ENCODE data around the gene SLC38A3.

SLC38A3 gene

DNA sequence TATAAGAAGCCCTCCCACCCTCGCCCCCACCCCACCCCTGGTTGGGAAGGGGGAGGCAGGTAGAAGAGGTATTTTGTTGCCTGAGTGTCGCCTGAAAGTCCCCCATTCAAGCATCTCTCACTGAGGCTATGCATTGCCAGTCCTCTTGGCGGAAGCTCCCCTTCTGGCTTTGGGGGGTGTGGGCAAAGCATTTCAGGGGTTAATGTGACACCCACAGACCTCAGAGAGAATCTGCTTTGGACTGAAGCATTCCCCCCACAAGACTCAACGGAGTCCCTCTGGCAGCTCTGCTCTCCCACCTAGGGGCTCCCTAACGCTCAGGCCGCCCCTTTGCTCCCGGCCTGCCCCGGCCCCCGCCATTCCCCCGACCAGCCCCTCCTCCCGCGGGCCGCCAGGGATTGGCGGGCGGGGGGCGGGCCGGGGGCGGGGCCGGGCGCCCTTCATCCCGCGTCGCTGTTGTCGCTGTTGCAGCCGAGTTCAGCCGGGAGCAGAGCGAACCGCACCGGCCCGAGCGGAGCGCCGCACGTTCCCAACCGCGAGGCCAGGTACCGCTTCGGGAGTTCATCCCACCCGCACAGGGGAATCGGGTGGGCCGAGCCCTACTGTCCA, at the start of gene SLC38A3:
Gene SLC38A3, plus strand, starts transcription at position 468 of the 609 bp plus-strand sequence. CDS start 8,929 bp downstream, outside the sequence.
- DNase-seq, result no peak

- DNase-seq, result peak; percentile 58
Observed at GRCh38 chr3:50155491-50155878, 49.6 kb upstream of the SLC38A3 start.

DNA sequence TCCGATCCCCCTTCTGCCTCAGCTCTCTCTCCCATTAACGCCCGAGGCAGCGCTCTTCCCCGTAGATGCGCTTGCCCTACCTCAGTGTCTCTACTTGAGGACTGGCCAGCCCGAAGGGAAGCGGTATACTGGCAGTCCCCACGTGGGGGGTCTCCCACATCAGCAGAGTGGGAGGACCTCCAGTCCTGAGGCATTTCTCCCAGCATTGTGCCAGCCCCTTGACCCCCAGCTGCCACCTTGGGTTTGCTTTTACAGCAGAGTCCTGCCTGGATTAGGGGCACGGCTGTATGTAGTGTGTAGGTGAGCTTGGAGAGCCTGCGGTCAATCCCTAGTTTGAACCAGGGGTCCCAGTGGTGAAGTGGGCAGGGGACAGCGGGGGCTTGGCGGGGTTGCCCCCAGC, 49.2 kb upstream of the SLC38A3 start:
- DNase-seq, result peak; percentile 60

GRCh38 chr3:50156549-50157493, 48.2 kb upstream of the SLC38A3 start:
- no peak for DNase-seq

DNA sequence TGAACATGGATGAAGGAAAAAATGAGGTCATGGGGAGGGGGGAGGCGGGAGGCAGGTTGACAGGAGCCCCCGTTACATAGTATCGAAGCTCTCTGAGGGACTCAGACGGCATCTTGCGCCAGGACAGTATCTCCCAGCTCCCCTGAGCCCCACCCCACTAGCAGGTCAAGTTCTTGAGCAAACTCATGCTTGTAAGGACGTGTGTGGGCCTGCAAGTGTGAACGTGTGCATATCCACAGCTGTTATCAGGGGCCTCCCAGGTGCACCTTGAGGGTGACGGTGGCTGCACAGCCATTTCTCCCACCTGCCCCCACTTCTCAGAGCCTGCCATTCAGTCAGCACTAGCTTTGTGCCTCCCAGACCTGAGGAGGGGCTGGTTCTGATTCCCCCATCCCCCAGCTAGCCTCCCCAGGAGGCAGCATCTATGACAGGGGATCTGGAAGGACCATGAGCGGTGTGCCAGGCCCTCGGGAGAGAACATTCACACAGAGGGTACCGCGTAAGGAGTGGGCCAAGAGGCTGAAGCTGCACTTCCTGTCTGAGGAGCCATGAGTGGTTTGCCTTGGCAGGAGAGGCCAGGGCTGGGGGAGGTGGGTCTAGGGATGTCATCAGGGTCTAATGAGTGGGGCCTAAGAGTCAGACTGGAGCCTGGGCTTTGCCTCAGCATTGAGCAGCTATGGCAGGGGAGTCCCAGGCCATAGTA, 47.1 kb upstream of the SLC38A3 start:
- DNase-seq, result no peak

- no peak for DNase-seq
Observed at GRCh38 chr3:50158530-50159146, 46.4 kb upstream of the SLC38A3 start.

DNA sequence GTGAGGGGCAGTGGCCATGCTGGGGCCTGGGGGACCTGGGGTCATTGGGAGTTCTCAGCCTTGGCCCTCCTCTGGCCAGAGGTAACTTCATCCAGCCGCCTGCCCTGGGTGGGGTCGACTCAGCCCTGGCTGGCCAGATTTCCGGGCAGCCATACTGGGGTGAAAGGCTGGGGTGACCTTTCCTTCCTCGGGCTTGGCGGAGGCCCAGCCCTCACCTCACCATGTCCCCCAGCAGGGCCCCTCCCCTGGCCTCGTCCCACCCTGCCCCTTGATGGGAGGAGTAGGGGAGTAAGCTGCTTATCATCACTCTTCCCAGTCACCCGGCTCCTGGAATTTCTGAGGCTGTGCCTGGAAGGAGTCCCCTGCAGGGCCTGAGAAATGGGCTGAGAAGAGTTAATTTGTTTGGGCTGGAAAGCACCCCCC, 44.5 kb upstream of the SLC38A3 start:
- DNase-seq, result no peak

DNA sequence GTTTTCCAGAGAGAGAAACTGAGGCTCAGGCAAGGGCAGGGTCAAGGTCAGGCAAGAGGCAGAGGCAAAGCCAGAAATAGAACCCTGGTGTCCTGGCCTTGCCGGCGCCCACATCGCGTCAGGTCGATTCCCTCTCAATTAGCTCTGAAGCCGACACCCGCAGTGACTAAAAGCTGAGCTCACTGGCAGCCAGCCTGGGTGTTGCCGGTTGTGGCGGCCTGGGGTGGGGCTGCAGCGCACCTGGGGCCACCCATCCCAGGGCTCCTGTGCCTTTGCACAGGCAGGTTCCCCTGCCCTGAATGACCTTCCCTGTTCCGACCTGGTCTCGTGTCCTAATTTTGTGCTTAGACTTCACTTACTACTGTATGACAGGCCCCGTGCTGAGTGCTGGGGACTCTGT, 43.8 kb upstream of the SLC38A3 start:
- DNase-seq, result no peak

DNA sequence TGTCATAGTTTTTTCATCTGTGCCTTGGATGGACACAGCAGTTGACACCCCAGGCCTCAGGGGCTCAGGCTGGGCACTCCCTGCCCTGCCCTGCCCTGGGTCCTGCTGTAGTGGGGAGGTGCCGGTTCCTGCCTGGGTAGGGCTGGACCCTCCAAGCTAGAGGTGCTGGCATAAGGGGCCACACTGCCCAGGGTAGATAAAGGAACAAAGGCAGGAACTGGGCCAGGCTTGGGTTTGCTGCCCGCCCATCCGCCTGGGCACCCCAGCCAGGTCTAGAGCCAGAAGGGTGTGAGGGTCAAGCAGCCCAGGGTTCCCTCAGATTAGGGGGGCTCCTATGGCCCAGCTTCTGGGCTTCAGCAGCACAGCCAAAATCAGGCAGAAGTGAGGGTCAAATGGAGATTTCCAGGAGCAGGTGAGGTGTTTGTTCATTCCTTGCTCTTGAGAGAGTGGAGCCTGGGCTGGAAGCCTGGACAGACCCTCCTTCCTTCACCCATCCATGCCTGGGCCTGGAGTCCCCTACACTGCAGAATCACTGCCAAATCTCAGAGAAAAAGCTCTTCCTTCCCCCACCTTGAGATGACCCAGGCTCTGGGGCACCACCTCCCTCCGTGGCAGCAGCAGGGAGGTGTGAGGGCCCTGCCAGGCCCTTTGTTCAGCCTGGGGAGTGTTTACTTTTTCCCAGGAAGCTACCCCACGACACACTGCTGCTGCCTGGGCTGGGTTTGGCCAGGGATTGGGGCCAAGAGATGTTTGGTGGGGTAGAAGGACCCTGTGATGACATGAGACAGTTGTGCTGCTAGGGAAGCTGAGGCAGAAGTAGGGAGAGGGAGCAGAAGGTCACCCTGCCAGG, 42.8 kb upstream of the SLC38A3 start:
- DNase-seq, result no peak

DNA sequence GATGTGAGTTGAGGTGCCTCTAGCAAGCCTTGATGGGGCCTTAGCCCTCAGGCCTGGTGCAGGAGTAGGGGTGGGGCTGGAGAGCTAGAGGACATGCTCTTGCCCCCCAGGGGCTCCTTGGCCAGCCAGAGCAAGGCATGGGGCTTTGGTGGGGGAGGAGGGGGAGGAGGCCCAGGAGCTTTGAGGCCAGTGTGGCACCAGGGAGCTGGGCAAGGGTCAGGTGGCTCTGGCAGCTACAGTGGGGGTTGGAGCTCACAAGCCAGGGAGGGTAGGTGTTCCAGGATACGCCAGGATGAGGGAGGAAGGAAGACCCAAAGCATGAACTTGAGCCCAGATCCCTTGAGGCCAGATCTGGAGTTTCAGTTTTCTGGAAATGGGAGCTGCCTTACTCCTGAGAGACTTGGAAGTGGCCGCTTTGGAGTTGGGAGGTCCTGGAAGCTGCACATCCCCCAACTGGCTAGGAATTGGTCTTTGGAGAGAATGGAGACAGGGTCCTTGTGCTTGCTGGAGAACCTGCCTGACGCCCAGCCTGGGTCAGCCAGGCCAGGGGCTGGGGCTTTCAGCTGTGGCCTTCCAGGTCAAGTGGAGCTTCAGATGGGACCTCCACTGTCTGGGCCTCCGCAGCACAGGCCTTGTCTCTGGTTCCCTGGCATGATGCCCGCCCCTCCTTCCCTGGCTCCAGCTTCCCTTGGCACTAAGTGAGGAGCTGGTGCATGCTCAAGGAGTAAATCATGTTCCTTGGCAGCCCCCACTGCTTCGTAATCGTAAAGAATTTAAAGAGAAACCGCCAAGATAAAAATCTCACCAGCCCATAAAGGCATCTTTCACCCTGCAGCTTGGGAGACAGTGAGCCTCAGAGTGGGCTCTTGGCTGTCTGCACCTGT, 41.3 kb upstream of the SLC38A3 start:
- no peak for DNase-seq

- DNase-seq, result no peak
Observed at GRCh38 chr3:50164481-50164880, 40.6 kb upstream of the SLC38A3 start.

- no peak for DNase-seq
Observed at GRCh38 chr3:50164984-50165909, 39.8 kb upstream of the SLC38A3 start.

DNA sequence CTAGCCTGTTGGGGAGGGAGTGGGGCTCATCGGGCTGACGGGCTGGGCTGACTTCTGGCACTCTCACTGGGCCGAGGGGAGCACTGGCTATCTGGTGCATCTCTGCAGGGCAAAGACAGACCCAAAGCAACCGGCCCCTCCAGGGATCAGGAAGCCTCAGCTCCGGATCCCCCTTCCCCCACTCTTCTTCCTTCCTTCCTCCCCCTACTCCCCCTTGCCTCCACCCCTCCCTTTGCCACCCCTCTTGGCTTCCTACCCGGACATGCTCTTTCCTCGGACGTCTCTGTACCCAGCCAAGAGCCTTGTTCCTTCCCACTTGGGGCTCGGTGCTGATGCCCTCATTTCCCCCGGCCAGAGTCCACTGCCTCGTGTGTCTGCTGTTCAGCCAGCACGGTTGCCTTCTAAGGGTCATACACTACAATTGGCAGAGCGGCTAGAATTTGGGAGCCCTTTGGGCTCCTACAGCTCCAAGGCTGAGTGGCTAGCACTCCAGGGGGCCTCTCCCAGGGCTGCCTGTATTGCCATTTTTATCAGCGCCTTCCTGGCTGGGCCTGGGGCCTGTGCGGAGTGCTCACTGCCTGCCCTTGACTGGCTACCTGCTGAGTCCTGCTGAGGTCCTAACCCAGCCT, 39.0 kb upstream of the SLC38A3 start:
- DNase-seq, result no peak

DNA sequence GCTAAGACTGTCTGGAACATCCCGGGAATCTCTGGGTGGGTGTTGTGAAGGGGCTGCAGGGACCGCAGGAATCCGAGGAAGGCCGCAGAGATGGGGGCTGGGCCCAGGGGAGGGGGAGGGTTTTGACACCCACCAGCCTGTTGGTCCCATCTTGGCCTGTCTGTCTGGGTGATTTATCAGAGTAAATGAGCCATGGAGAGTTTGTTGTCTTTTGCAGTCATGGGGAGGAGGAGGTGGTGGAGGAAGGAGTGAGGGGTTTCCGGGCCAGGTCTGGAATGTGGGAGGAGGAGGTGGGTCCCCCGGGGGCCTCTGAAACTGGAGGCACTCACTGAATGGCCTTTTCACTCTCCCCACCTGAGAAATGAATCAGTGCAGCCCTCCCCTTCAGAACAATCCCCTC, 38.5 kb upstream of the SLC38A3 start:
- DNase-seq, result no peak

DNA sequence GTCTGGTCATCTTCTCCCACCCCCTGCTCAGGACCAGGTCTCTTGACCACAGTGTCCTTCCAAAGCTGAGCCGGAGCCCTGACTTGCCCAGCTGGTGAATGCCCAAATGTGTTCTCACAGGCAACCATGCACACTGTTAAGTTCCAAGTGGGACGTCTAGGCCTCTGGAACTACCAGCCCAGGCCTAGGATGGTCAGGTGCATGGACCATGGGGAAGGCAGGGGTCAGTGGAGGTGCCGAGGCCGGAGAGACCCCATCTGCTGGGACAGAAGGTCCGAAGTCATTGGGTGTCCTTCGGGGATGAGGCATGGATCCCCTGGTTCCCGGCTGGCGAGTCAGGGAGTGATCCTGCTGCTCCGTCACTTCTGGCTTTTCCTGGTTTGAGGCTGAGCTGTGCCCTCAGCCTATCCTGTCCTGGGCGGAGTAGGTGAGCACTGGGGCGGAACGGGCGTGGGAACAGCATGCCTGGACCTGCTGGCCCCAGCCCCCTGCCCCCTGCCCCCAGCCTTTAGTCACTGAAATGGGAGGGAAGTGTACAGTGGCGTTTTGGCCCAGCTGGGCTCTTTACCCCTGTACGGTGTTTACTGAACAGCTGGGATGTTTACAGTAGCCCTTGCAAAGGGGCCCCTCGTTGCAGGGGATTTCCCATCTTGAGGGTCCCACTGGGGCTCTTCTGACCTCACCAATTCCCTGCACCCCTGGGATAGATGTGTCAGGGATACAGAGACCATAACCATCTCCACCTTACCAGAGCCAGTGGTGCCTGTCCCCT, 37.8 kb upstream of the SLC38A3 start:
- no peak for DNase-seq

DNA sequence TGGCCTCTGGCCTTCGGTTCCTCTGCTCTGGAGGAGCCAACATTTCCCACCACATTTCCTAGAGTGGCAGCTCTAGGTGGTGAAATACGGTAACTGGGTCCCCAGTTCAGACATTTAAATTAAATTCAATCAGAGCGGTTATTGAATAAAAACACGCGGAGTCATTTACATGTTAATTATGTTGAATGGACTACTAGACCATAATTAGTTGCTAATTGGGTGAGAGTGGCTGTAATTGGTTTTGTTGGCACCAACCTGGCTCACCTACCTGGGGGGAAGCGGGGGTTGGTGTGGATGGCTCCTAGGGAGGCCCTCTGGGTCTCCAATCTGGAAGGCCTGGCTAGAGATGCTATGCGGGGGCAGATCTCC, 37.2 kb upstream of the SLC38A3 start:
- no peak for DNase-seq

DNA sequence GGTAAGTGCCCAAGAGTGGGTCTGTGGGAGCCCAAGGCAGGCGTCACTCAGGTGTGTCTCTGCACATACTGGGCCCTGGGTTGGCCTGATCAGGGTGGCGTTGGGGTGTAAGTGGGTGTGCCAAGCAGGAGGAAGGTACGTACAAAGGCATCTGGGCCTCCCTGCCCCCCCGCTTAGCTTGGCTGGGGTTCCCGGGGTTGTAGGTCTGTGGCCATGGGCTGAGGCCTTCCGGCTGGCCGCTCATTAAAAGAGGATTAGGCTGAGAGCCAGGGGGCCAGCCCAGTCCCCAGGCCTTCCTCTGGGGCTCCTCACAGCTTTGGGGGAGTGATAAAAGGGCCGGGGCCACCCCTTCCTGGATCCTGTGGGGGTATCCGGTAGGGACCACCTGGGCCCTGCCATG, 36.7 kb upstream of the SLC38A3 start:
- no peak for DNase-seq

DNA sequence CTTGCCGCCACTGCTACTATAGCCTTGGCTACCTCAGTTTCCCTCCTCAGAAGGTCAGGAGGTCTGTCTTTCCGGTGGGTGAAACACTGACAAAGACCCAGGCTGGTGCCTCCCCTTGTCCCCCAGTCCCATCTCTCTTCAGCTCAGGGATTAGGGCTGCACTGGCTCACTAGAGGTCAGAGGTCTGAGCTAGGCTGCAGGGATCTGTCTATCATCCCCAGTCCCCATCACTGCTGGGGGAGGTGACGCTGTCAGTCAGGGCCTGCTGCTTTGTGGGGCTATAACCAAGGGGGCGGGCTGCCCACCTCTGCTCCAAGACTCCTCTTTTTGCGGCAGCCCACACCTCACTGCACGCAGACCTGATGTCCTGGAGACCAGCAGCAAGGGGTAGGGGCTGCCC, 36.3 kb upstream of the SLC38A3 start:
- no peak for DNase-seq
